ENCODE measurements around the gene RPL23.

The RPL23 gene

DNA sequence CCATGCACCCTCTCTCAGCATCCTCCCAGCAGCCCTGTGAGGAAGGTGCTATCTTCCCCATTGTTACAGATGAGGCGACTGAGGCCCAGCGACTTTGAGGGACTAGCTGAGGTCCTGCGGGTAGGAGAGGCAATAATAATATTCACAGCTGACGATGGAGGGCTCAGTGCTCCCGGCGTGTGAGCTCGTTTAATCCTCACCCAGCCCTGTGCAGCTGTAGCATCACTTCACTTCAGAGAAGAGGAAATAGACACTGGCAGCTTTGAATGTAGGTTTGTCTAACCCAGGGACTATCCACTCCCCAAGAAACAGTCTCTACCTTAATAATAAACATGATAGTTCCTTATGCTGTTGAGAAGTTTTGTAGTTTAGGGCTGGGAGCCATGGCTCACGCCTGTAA lies 37.9 kb upstream of the RPL23 start:
- no peak overlapping the region for H3K4me3 ChIP-seq (replicated peaks; ENCODE audit: insufficient read depth, low read length)
- H3K27ac ChIP-seq (replicated peaks), result no peak overlapping the region; the same call in none of the 2 replicates
- TF ChIP-seq POLR2AphosphoS5 (IDR thresholded peaks at IDR 0.05; ENCODE audit: low read depth) (no peak), SPI1 (IDR thresholded peaks at IDR 0.05; ENCODE audit: borderline replicate concordance, low read depth) (no peak), GABPA (IDR thresholded peaks at IDR 0.05; ENCODE audit: low read depth) (no peak)
- TF ChIP-seq, protein P1, sequence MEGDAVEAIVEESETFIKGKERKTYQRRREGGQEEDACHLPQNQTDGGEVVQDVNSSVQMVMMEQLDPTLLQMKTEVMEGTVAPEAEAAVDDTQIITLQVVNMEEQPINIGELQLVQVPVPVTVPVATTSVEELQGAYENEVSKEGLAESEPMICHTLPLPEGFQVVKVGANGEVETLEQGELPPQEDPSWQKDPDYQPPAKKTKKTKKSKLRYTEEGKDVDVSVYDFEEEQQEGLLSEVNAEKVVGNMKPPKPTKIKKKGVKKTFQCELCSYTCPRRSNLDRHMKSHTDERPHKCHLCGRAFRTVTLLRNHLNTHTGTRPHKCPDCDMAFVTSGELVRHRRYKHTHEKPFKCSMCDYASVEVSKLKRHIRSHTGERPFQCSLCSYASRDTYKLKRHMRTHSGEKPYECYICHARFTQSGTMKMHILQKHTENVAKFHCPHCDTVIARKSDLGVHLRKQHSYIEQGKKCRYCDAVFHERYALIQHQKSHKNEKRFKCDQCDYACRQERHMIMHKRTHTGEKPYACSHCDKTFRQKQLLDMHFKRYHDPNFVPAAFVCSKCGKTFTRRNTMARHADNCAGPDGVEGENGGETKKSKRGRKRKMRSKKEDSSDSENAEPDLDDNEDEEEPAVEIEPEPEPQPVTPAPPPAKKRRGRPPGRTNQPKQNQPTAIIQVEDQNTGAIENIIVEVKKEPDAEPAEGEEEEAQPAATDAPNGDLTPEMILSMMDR (IDR thresholded peaks at IDR 0.05; ENCODE audit: insufficient read depth, low read length), result no peak
- TF ChIP-seq, protein P2, sequence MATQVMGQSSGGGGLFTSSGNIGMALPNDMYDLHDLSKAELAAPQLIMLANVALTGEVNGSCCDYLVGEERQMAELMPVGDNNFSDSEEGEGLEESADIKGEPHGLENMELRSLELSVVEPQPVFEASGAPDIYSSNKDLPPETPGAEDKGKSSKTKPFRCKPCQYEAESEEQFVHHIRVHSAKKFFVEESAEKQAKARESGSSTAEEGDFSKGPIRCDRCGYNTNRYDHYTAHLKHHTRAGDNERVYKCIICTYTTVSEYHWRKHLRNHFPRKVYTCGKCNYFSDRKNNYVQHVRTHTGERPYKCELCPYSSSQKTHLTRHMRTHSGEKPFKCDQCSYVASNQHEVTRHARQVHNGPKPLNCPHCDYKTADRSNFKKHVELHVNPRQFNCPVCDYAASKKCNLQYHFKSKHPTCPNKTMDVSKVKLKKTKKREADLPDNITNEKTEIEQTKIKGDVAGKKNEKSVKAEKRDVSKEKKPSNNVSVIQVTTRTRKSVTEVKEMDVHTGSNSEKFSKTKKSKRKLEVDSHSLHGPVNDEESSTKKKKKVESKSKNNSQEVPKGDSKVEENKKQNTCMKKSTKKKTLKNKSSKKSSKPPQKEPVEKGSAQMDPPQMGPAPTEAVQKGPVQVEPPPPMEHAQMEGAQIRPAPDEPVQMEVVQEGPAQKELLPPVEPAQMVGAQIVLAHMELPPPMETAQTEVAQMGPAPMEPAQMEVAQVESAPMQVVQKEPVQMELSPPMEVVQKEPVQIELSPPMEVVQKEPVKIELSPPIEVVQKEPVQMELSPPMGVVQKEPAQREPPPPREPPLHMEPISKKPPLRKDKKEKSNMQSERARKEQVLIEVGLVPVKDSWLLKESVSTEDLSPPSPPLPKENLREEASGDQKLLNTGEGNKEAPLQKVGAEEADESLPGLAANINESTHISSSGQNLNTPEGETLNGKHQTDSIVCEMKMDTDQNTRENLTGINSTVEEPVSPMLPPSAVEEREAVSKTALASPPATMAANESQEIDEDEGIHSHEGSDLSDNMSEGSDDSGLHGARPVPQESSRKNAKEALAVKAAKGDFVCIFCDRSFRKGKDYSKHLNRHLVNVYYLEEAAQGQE (IDR thresholded peaks at IDR 0.05; ENCODE audit: insufficient replicate concordance, low read depth), result no peak
- H3K27me3 ChIP-seq (ENCODE audit: insufficient read depth, poor library complexity, severe bottlenecking), result no peaks in the 10 kb centered on the region
- DNase-seq (ENCODE audit: low read depth in 1 of 2, low spot score in 1 of 2), result no peak

DNA sequence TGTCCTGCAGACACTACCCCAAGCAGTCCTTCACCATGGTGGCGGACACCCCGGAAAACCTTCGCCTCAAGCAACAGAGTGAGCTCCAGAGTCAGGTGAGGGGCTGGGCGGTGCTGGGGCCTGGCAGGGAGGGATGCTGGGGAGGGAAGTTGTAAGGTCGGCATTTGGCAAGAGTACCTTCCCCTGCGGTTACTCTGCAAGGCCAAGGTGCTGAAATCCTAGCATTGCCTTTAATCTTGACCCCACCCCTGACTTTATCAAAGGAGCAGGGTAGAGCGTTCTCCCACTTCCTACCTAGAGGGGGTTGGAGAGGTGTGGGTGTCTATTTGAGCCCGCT lies 36.9 kb upstream of the RPL23 start:
- no peaks in the 10 kb centered on the region for H3K27me3 ChIP-seq (ENCODE audit: insufficient read depth, poor library complexity, severe bottlenecking)
- TF ChIP-seq SPI1 (IDR thresholded peaks at IDR 0.05; ENCODE audit: borderline replicate concordance, low read depth) (peak; percentile 43; the same call in 1 of the 2 replicates), POLR2AphosphoS5 (IDR thresholded peaks at IDR 0.05; ENCODE audit: low read depth) (no peak)
- TF ChIP-seq, protein P2 (IDR thresholded peaks at IDR 0.05; ENCODE audit: insufficient replicate concordance, low read depth), result peak; percentile 64
- peak overlapping the region; percentile 70 for H3K27ac ChIP-seq (replicated peaks)
- H3K4me3 ChIP-seq (replicated peaks; ENCODE audit: insufficient read depth, low read length), result no peak overlapping the region
- DNase-seq (ENCODE audit: low read depth in 1 of 2, low spot score in 1 of 2), result peak in 1 of 2 experiments; percentile 81

DNA sequence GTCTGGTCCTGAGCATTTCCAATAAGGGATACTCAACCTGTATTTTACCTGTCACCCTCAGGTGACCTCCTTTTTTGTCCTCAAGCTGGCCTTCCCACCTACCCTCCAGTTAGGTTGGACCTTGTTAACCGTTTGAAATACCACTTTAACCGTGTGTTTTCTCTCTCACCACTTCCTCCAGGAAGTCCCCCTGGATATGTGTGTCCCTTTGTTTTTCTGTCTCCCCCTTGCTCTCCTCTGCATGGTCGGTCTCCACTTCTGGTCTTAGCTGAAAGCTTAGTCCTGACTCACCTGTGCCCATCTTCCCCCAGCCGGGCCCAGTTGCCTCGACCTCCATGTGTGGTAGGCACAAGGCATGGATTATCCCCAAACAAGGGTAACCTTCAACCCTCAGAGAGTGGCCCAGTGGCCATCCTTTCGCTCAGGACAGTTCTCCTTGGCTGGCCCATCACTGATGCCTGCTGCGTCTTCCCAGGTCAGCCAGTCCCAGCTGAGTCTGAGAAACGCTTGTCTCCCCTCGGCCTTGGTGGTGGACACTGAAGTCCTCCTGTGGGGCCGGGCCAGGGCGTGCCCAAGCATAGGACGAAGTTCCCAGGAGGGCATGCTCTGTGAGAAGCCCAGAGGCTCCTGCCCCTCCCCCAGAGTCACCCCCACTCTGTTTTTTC lies 36.4 kb upstream of the RPL23 start:
- Histone ChIP-seq H3K4me3 (replicated peaks; ENCODE audit: insufficient read depth, low read length) (no peak overlapping the region), H3K27me3 (ENCODE audit: insufficient read depth, poor library complexity, severe bottlenecking) (no peaks in the 10 kb centered on the region), H3K27ac (replicated peaks) (peak overlapping the region; percentile 70)
- TF ChIP-seq, protein P2 (IDR thresholded peaks at IDR 0.05; ENCODE audit: insufficient replicate concordance, low read depth), result no peak
- TF ChIP-seq, protein P1 (IDR thresholded peaks at IDR 0.05; ENCODE audit: insufficient read depth, low read length), result no peak
- no peak for TF ChIP-seq SPI1 (IDR thresholded peaks at IDR 0.05; ENCODE audit: borderline replicate concordance, low read depth)
- TF ChIP-seq GABPA (IDR thresholded peaks at IDR 0.05; ENCODE audit: low read depth), result no peak
- TF ChIP-seq POLR2AphosphoS5 (IDR thresholded peaks at IDR 0.05; ENCODE audit: low read depth), result no peak
- no peak for DNase-seq (ENCODE audit: low read depth in 1 of 2, low spot score in 1 of 2)

Data from HL-60 (cell line).